NCI-H2171 treated with DMSO at 0.1 percent for 48 hours (cell line): ENCODE measurements around the gene FAM20B.
"Not testable (repeated sequence)": the region's sequence is repeated elsewhere in the genome, so short reads cannot be mapped to it uniquely, and the experiment has no call there.

Experiments
- DNase-seq: peaks from one replicate; lab custom pipeline; 2025; lab: John Stamatoyannopoulos, UW

FAM20B gene, protein sequence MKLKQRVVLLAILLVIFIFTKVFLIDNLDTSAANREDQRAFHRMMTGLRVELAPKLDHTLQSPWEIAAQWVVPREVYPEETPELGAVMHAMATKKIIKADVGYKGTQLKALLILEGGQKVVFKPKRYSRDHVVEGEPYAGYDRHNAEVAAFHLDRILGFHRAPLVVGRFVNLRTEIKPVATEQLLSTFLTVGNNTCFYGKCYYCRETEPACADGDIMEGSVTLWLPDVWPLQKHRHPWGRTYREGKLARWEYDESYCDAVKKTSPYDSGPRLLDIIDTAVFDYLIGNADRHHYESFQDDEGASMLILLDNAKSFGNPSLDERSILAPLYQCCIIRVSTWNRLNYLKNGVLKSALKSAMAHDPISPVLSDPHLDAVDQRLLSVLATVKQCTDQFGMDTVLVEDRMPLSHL

DNA sequence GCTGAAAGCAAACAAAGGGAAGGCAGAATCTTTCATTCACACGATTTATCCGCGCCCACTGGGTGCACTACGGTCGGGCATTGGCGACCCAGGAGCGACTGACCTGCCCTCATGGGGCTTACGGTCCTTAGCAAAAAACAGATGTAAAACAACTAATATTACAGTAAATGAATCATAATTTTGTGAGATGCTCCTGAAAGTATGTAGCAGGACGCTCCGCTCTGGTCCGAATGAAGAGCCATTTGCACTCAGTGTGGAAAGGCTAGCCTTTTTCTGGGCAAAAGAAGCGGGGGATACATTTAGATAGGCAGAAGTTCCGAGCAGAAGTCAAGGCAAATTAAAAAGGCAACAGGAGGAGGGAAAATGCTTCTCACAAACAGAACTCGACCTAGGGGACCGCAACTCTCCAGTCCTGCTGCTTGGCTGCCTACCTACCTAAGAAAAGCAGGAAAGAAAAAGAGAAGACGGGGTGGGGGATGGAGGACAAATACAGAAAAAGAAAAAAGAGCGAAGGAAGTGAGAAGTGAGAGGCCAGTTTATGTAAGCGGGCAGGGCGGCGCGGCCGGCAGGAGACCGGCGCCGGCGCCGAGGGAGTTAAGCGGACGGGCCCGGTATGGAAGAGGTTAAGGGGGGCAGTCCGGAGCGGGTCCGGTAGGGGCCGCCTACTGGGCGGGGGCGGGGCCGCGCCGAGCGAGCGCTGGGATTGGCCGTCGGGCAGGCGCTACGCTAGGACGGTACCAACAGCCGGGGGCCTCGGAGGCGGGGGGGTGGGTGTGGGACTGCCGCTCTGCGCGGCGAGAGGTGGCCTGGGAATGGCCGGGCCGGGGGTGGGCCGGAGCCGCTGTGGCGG lies at the start of gene FAM20B:
TSS of gene FAM20B (plus strand) at position 770 of the 850 bp plus-strand sequence. CDS start 17,954 bp downstream, outside the sequence.
- peak; percentile 85 for DNase-seq

DNA sequence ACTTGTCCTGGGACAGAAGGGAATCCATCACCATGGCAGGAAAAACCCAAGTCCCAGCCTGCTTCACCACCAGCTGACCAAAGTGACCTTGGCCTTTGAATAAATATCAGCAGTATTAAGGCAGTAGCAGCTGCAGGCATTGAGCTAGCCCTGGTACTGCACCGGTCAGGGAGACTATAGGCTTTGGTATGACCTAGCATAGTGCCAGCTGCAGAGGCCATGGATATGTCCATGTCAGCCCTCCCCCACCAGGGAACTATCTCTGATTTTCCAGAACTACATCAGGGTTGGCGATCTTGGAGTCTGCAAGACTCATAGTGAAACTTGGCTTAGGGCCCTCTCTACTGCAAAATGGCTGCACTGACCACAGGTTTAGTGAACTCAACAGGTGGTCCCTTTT lies 49.2 kb upstream of the FAM20B start:
- no peak for DNase-seq

DNA sequence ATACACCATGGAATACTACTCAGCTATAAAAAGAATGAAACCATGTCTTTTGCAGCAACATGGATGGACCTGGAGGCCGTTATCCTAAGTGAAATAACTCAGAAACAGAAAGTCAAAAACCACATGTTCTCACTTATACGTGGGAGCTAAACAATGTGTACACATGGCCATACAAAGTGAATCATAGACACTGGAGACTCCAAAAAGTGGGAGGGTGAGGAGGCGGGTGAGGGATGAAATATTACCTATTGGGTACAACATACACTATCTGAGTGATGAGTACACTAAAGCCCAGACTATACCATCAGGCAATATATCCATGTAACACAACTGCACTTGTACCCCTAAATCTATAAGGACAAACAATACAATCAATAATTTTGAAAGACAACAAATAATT lies 39.5 kb upstream of the FAM20B start:
- DNase-seq, result no peak

DNA sequence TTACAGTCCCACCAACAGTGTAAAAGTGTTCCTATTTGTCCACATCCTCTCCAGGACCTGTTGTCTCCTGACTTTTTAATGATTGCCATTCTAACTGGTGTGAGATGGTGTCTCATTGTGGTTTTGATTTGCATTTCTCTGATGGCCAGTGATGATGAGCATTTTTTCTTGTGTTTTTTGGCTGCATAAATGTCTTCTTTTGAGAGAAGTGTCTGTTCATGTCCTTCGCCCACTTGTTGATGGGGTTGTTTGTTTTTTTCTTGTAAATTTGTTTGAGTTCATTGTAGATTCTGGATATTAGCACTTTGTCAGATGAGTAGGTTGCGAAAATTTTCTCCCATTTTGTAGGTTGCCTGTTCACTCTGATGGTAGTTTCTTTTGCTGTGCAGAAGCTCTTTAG lies 37.5 kb upstream of the FAM20B start:
- DNase-seq, result not testable (repeated sequence)

DNA sequence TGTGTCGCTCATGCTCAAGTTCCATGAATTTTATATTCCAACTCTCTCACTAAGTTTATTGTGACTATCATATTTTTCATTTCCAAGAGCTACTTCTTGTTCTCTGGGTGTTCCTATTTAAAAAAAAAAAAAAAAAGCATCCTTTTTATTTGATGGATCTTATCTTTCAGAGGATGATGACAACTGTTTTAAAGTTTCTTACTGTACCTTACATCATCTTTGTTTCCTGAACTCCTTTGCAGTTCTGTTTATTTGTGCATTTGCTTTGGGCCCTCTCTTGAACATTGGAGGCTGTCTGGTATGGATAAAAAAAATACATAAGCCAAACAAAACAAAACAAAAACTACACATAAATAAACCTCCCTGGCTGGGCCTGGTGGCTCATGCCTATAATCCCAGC lies 32.1 kb upstream of the FAM20B start:
- no peak for DNase-seq

DNA sequence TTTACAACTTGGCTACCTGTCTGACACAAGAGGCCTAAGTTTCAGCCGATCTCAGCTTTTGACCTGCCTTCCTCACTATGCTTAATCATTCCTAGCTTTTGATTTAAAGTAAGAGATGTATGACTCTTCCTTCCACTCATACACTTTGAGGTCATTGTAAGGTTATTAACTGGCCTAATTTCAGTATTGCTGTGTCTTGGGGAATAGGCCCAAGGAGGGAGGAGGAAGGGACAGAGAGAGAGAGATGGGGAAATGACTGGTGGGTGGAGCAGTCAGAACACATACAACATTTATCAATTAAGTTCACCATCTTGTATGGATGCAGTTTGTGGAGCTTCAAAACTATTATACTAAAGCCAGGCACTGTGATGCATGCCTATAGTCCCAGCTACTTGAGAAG lies 28.3 kb upstream of the FAM20B start:
- no peak for DNase-seq

DNA sequence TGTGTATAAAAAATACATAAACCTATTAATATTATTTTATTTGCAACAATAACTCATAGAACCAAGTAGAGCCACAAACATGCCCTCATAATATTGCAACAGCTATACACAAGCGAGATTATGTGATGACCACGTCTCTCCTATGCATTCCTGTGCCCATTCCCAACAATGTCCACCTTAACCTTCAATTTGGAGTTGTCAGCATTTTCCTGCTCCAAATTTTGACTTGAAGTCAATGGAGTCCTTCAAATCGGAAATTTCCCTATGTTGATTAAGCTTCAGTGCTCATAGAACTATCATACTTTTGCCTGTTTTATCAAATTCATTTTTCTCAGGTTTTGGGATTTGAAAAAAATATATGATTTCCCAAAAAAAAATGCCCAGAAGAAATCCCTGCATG lies 27.4 kb upstream of the FAM20B start:
- no peak for DNase-seq

DNA sequence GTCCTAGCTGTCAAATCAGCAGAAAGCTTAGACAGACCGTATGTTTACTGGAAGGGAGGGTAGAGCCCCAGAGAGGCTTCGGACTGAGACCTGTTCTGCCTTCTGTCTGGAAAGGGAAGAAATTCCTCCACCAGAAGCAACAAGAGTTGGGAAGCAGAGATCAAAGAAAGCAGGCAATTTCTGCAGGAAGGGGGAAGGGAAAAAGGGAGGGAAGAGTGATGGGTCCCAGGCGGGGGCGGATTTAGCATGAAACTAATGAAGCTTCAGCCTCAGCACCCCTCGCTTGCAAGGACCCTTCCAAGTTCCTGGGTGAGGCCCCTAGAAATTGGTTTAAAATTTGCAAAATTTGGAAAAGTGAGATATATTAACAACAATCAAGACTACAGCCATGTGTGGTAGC lies 26.6 kb upstream of the FAM20B start:
- DNase-seq, result no peak

DNA sequence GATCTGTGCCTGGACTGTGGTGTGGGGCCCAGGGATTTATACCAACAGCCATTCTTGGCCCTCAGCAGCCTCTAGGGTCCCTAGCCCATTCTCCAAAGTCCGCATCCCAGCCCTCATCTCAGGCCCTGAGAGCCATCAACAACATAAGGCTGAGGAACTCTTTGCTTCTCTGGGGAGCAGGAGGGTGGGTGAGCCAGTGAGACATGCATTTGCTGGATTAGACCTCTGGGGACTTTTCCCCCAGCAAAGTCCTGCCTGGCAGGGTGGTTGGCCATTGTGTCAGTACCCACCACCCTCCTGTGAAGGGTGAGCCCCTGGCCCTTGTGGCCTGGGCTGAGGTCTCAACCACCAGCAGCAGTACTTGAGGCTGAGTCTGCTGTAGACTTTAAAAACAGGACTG lies 24.2 kb upstream of the FAM20B start:
- DNase-seq, result no peak

DNA sequence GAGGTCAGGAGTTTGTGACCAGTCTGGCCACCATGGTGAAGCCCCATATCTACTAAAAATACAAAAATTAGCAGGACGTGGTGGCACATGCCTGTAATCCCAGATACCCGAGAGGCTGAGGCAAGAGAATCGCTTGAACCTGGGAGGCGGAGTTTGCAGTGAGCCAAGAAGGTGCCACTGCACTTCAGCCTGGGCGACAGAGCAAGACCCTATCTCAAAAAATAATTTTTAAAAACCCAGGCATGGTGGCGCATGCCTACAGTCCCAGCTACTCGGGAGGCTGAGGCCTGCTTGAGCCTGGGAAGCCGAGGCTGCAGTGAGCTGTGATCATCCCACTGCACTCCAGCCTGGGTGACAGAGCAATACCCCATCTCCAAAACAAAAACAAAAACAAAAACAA lies 23.6 kb upstream of the FAM20B start:
- not testable (repeated sequence) for DNase-seq

DNA sequence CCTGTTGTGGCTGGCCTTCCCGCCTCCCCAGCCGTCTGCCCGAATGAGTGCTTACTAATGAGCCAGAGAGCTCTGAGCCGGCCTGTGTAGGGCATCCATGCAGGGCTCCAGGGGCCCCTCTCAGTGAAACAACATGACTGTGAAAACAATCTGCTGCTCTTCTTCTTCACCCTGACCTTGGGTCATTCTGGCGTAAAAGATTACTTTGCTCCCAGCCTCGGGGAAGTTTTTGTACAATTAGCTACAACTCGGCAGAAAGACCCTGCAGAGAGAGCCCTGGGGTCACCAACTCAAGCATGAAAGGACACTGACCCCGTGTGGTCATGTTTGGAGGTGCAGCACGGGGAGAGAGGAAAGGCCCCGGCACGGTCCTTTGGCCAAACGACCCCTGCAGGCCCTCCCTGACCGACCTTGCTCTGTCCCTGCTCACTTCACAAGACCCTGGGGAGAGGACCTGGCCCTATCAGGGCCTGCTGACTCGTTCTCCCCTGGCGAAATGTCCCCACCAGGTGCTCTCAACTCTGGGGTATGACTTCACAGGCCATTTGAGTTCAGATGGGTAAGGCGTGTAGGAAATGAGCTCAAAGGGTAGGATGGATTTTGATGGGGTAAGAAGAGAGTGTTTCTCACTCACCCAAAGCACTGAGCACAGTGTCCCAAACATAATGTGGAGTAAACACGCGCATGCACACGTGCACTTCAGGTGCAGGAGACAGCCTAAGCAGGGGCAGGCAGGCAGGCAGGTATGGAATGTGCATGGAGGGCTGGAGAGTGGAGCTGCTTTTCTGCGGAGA lies 22.9 kb upstream of the FAM20B start:
- peak; percentile 64 for DNase-seq

DNA sequence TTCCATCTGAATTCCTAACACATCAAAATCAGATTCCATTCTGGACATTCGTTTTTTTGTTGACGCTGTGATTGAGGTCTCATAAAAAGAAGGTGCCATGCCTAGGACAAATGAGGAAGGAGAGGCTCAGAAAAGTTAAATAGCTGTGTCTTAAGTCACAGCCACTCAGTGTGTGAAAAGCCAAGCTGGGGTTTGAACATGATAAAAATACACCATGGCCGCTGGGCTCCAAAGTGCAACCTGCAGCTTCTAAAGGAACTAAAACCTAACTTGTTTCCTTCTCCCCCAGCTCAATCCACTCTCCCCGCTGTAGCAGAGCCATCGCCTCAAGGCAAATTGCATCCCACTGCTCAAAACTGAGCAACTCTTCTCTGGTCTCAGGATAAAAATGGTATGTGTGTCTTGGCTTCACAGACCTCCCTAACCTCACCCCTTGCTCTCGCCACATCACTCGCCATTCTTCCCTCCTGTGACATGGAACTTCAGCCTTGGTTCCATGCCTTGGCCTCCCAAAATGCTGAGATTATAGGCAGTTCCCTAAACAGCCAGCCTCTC lies 22.1 kb upstream of the FAM20B start:
- no peak for DNase-seq

DNA sequence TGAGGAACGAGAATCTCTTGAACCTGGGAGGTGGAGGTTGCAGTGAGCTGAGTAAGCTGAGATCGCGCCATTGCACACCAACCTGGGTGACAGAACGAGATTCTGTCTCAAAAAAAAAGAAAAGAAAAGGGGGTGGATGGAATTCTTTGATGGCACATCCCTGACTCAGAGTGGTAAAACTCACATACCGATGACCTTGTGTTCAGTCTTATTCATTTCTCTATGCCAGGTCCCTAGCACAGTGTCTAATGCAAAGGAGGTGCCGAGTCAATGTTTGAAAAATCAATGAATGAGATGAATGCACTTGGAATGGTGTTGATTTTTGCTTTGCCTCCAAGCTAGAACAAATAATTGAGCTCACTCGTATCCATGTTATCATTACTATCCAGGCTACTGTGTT lies 18.5 kb upstream of the FAM20B start:
- DNase-seq, result no peak

DNA sequence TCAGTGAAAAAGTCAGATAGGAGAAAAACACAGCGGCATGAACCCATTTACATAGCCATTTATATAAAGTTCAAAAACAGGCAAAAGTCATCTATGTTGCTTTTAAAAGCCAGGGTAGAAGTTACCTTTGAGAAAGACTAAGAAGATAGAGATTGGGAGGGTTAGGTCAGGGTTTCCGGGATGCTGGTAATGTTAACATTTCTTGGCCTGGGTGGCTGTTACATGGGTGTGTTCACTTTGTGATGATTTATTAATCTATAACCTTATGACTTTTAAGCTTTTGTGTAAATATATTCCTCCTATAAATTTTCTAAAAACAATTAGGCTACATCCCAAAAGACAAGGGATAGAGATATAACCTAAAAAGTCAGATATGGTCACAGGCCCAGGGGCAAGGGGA lies 15.0 kb upstream of the FAM20B start:
- DNase-seq, result no peak

DNA sequence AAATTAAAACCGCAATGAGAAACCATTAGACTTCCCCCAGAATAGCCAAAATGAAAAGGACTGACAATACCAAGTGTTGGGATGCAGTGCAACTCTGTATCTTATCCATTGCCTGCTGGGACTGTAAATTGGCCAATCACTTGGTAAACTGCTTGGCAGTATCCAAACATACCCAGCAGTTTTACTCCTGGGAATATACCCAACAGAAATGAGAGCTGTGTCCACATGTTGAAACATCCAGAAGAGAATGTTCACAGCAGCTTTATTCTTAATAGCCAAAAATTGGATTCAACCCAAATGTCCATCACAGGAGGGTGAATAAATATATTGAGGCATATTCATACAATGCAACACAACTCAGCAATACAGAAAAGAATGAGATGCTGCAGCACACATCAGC lies 13.7 kb upstream of the FAM20B start:
- no peak for DNase-seq

DNA sequence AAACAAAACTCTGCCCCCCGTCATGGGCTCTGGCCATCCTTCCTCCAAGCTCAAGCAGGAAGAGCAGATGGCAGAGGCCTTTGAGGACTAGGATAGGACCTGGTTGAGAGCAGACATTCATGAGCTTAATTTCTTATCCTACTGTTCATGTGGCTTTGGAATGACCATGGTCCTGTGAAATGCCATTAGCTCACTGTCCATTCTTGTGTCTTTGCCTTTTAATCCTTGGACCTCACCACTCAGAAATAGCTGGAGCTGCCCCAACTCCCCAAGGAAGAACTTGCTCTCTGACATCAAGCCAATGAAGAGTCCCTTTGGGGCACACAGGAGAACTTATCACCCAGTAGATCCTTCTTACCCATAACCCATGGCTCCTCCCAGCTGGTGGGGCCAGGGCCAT lies 11.6 kb upstream of the FAM20B start:
- DNase-seq, result no peak

DNA sequence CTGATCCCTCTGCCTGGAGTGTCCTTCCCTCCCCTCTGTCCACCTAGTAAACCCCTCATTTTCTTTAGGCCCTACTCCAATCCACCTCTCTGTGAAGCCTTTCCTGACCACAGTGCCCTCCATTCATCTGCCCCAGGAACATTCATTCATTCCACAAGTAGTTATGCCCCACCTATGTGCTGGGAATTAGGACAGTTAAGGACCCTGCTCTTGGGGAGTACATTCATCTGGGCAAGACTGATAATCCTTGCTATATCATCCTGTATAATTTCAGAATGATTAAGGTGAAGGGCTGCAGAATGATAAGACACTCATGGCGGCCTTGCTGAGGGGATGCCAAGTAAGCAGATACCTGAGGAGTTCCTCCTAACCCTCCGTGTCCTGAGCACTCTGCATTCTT lies 10.3 kb upstream of the FAM20B start:
- DNase-seq, result no peak

DNA sequence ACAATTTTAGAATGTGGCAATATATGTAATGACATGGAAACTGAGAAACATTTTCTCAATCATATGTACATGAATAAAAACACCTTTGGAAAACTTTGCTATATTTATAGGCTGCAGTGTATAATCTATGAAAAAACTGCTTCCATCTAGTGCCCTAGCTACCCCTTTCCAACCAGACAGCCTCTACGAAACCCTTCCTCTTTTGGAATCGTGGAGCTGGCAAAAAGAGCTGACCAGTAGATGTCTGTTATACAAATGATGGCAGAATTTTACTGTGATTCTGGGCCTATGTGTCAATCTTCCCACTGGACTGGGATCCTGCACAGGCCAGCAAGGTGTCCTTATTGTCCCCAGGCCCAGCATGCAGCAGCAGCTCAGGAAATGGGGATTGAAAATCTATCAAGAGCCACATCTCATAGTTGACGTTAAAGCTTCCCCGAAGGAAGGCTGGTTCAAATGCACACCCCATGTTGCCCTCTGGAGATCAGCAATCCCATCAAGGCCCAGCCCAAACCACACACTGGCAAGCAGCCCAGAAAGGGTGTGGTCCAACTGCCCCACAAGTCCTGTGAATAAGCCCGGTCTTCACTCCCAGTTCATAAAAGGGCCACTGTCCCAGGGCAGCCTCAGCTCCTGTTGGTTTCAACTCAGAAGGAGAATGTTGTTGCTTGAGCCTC lies 8.8 kb upstream of the FAM20B start:
- no peak for DNase-seq

DNA sequence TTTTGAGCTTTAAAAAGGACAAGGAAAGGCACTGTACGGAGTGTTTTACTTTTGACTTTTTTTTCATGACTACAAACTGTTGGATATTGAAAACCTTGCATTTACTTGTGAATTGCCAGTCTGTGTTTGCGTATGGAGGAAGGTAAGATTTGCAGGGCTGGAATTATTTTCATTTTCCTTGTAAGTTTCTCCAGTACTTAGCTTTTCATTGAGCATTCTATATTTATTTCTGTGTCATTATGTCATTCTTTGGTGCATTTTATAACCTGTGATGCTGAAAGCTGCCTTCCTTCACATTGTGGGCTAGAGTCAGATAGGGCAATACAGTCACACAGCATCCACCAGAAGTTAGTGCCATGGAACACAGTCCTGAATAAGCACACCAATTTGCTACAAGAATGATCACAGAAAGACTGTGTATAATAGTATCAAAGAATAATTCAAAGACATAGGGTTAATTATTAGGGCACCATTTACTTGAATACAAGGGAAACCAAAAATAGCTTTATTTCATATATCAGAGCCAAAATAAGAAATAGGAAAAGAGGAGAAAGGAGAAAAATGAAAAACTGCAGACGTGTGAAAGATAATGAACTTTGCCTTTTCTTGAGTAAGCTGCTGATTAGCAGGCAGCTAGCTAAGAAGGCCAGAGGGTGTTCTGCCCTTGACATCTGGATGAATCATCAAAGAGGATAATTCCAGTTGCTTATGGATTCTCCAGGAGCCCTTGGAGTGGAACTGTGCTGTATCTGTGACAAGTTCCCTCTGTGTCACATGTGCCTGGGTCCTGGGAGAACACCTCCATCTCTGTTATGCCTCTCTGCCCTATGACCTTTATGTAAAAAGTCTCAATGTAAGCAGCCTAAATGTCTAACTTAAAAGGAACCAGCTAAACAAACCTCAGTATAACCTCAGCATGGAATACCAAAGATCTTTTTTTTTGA lies 8.0 kb upstream of the FAM20B start:
- no peak for DNase-seq

DNA sequence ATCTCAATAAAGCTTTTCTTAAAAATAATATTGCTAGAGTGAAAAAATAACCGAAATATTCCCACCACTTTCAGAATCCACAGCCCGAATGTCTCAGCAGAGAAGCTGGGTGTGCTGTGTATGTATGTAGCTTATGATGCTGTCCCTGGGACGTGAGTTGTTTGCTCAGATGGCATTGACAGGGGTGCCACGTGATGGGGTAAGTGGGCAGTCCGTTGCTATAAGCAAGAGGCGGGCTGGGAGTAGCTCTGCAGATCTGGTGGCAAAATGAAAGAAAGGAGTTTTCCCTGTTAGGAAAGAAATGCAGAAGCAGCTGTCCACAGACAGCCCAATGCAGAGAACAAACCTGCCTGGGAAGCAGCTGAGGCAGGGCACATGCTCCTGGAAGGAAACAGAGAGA lies 3.8 kb upstream of the FAM20B start:
- DNase-seq, result no peak
